GM12801 (cell line): Measurements from ENCODE around the gene PDE7B.

Experiments
- CTCF ChIP-seq: IDR thresholded peaks from one replicate; pipeline ENCODE4 v1.5.1; 2011; ENCODE audit warnings: control low read depth; ENCODE audit not compliant: insufficient read length; ENCODE audit errors: extremely low read depth

The PDE7B gene

GRCh38 chr6:136038531-136038930 is 187.0 kb downstream of the PDE7B start:
- no peak for TF ChIP-seq CTCF

- no peak for TF ChIP-seq CTCF
Measured at GRCh38 chr6:136039185-136039584, 187.7 kb downstream of the PDE7B start.

GRCh38 chr6:136050475-136050874 is 199.0 kb downstream of the PDE7B start:
- TF ChIP-seq CTCF, result no peak

GRCh38 chr6:136051140-136051775 is 199.8 kb downstream of the PDE7B start:
- no peak for TF ChIP-seq CTCF

- TF ChIP-seq CTCF, result no peak
Measured at GRCh38 chr6:136052031-136052430, 200.5 kb downstream of the PDE7B start.

GRCh38 chr6:136058852-136059251 is 207.4 kb downstream of the PDE7B start:
- no peak for TF ChIP-seq CTCF

- TF ChIP-seq CTCF, result no peak
Measured at GRCh38 chr6:136059308-136059707, 207.8 kb downstream of the PDE7B start.
